Umbilical cord (tissue), 2 donors: ENCODE measurements around the gene ZAR1L. TPM values are rescaled to one million over a fixed set of nuclear protein-coding genes. Genes with fewer than 3 reads are reported as not detected.

Experiments used
- DNase-seq: peaks from one replicate; pipeline ENCODE4 v3.0.0-alpha.2; 2015; ENCODE audit warnings: low spot score
- total RNA-seq: library from RNA; depleted of rRNA; stranded (reverse); fragments of >200 nt; gene quantifications from one replicate; pipeline ENCODE4 v1.2.3, GENCODE V29; 2014; ENCODE audit warnings: low replicate concordance; ENCODE audit not compliant: insufficient read depth

The ZAR1L gene
- total RNA-seq, 1 donor from 2014 or later: not detected

DNA sequence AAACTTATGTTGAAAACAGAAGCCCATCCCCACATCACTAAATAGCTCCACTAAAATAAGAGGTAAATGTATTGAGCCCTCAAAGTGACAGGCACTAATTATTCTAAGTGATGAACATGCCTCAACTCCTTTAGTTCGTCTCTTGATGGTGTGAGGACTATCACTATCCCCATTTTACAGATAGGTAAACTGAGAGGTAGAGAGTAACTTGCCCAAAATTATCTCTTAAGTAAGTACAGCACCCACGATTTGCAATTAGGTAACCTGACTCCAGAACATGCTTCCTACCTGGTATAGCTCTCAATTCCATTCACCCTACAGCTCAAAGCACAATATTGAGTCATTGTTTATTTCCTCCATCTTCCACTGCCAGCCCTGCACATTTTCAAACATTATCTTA, 12.7 kb downstream of the ZAR1L start:
- no peak for DNase-seq

DNA sequence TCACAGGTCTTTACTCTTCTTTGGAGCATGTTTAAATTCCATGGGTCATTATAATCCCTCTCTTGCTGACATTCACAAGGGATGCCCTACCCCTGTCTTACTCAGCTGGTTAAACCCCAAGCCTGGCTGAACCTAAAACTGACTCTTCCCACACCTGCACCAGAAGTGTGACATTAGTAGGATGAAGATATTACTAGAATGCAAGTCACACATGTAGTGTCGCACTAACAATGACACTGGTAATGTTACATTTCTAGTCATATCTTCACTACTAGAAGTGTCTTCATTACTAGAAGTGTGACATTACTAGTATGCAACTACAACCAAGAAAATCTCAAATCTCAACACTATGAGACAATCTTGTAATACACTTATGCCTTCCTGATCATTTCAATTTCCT, 14.2 kb downstream of the ZAR1L start:
- DNase-seq: no peak

DNA sequence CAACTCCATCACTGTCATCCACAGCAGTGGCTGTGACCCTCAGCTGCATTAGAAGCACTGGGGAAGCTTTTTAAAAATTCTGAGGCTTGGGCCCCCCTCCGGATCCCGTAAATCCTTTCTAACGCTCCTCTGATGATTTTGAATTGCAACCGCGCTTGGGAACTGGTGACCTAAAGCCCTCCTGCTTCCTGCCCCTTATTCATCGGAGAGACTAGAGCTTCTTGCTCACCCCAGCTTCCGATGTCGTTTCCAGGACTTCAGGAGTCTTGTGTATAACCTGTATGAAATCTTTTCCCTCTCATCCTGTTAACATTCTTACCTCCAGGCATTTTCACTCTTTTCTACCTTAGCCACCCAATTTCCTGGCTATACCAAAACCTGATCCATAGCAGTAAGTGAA, 14.8 kb downstream of the ZAR1L start:
- no peak for DNase-seq

DNA sequence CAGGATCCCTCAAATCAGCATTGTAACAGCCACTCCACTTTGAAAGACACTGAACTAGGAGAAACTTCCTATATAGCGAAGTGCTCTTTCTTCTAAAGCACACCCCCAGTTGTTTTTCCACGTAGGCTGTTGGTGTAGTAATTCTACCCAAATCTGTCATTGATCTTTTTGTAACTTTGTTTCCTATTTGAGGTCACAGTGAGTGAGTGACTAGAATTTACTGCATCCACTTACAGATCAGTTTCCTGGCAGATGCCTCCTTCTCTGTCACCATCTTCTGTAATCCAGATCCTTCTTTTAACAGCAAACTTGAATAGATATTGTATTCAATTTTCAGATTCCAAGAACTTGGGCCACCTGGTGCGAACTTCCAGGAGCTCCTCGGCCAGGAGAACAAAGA, 15.3 kb downstream of the ZAR1L start:
- DNase-seq: no peak

DNA sequence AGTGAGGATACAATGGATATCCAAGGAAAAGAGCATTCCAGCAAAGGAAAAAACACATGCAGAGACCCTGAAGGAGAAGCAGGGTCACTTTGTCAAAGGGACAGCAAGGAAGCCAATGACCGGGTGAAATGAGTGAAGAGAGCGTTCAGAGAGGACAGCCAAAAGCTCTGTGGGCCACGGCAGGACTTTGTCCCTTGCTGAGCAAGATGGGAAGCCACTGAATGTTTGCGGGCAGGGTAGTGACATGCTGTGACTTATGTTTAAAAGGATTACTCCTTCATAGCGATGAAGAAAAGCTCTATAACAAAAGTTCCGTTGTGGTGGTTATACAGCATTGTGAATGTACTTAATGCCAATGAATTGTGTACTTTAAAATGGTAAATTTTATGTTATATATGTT, 16.5 kb downstream of the ZAR1L start:
- no peak for DNase-seq

DNA sequence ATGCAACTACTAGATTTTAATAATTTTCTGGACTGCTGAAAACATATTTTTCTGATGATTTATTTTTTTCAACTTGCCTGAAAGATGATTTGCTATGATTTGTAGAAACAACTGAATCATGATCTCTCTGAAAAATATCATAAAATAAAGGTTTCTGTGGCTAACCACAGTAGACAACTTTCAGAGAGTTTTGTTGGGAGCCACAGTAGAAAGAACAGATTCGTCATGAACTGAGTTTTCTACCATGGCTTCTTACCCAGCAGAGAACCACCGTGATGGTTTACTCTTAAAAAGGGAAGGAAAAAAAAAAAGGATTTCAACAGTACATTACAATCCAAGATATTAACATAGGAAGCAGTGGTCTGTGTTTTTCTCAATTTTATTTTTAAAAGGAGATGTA, 18.0 kb downstream of the ZAR1L start:
- no peak for DNase-seq

DNA sequence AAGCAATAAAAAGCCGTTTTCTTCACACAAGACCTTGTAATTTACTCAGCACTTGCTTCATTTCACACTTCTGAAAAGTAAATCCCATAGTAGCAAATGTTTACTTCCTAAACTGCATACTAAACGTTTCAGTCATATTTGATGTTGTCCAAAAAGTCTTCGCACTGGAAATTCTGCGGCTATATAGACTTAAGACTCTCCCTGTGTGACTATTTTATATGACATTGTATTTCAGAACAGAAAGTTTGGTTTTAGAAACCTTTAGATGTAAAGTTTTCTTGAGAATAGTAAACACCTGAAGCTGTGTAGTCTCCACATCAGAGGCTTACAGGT, 29.6 kb downstream of the ZAR1L start:
- DNase-seq: no peak

DNA sequence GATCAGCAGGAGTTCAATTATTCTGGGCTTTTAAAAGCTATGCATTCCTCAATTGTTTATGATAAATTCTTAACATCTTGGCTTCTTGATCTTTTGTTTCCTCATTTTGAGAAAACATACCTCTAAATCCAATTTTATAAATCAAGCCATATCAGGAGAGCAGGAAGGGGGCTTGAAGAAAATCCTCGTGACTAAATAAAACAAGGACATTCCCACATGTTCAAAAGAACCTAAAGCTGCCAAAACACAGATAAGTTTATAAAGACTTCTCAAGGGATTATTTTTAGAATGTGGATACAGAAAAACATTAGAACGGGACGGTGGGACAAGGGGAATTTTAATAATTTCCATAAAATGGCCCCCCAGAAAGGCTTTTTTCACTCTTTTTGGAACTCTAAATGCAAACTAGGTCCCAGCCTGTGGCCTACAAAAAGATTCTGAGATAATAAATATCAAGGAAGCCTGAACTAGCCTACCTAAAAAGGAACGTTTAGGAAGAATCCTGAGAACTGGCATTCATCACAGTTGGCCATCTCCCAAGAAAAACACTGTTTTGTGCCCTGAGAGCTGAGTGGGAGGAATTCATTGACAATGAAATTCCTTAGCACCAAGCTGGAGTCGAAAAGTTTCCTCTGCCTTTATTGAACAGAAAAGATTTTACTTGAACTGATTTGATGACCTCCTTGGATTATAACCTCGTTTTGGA, 30.1 kb downstream of the ZAR1L start:
- peak; percentile 73 for DNase-seq

DNA sequence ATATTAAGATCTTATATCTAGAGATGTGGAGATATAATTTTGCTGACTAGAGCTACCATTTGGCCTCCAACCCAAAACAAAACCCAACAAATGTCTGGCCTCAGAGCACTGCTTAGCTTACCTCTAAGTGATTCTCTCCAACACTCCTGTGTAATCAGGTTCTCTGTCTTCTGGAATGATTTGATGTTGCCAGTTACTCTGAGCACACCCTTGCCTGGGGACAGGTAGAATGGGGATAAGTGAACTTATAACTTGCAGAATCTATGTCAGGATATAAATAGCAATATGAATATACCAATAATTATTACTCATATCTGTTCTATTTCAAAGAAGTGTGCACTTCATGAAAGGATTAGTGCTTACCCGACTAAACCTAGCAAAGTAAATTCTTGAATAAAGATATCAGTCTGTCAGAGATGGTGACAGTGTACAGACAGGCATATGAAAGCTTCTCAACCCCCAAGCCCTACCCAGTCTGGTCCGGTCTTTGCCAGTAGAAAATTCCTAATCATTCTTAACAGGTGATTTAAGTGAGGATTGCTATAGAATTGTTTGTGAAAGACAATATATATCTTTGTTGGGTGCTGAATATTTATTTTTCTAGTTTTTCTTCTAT, 33.0 kb downstream of the ZAR1L start:
- DNase-seq: no peak

DNA sequence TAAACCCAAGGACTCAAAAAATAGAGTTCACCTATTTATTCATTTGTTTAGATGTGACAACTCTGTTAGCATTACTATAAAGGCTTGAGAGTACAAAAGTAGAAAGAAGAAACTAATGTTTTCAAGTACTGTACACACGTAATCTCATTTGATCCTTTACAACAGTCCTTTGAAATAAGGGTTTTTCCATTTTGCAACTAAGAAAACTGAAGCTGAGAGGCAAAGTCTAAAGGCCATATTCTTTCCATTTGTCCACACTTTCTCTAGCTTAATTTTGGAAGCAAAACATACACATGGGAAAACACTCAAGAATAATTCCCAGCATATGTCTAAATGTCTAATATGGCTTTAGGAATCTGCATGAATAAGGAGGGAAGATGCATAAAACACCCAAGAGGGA, 34.1 kb downstream of the ZAR1L start:
- DNase-seq: peak; percentile 59

DNA sequence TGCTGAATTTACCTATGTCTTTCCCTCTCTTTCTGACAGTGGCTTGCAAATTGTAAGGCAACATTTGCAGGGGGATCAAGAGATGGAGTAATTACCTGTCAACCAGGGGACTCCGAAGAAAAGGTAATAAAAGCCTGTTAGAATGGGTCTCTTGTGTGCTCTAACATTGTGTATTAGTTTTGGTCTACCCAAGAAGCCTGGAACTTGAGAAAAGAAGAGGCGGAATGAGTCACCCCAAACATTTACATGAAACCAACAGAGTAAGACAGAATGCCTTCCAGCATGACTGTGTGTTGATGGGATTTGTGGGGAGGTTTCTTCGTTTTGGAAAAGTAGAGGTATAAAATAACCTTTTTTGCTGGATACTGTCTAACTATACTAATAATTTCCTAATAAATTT, 36.7 kb downstream of the ZAR1L start:
- DNase-seq: no peak

DNA sequence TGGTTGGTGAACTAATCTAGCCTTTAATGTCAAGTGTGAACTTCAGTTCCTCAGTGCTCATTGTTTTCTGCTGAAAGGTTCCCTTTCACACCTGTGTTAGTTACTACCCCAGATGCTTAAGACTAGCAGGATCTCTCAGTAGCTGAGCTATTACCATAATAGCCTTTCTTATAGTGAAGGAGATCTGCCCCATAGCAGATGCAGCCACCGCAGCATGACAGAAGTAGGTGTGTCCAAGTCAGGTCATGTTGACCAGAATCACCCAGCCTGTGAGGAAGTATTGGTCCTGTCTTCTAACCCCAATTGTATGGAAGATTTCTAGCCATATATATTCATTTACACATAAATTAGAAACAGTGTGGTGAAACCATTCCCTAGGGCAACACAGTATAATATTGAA, 37.3 kb downstream of the ZAR1L start:
- no peak for DNase-seq

DNA sequence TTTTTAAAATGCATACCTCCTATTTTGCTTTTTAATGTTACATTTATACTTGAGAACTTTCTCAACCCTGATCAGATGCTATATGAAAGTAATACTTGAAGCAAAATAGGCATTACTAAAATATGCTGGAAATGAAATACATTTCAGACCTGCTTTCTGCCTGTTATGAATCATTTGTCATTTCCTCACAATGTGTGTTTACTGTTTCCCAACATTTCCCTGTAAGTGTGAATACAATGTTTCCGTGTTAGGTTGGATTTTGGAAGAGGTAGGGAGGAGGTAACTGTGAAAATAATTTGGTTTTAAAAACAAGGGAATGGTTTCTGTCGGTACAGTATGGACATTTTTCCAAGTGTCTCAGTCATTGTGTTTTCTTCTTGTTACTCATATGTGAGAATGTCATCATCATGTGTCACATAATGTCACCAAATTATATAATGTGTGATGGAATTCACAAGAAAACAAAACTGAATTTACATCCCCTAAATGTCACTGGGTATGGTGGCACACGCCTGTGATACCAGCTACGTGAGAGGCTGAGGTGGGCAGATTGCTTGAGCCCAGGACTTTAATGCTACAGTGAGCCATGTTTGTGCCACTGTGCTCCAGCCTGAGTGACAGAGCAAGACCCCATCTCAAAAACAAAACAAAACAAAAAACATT, 43.0 kb downstream of the ZAR1L start:
- DNase-seq: no peak

DNA sequence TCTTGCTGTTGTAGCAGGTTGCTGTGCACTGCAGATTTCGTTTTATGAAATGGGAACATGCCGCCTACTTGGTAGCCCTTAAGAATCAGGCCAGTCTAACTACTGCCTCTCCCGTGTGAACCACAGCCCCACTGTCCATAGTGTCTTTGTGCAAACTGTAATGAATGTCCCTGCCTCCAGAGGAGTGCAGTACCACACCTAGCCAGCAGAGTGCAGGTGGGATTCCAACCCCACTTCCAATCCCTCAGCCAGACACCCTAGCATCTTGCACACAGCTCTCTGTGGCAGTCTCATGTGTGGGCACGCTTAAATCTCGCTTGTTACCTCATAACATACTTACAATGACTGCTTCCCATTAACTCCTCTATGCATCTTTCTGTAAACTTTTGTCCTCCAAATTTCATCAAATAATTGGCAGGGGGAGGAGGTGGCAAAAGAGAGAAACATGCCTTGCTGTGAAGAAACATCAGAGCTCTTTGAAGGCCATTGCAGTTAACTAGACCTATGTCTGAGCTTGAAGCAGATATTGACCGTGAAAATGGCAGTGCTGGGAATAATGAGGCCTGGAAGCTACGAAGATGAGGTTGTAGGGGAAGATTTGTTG, 47.2 kb downstream of the ZAR1L start:
- DNase-seq: no peak

DNA sequence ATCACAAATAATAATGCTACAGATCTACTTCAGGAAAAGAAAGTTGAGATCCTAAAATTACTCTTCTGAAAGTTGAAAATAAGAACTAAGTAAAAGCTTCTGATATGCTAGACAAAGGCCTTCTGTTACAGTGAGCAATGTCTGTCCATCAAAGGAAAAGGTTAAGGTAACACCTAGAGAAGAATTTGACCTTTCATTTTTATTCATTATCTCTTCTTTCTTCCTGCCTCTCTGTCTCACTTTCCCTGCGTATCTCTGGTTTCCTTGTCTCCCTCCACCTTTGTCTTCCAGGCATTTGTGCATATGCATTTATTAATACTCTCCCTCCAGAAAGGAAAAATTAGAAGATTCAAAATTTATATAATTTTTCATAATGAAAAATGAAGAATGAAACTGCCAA, 49.0 kb downstream of the ZAR1L start:
- DNase-seq: no peak

DNA sequence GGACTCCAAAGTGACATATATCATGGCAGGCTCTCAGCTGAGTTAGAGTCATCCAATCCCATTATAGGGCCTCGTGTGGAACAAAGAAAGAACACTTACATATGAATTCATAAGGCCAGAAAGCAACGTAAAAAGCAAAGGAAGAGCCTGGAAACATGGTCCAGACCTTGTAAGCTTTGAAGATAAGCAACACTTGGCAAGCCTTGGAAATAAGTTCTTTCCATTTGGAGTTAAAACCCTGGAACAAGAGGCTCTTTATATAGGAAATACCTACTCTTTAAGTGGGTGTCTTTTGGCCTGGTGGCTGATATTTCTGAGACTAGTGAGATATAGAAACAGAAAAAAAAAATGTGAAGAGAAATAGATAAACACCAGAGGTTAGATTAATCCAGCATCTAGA, 49.4 kb downstream of the ZAR1L start:
- peak; percentile 78 for DNase-seq

DNA sequence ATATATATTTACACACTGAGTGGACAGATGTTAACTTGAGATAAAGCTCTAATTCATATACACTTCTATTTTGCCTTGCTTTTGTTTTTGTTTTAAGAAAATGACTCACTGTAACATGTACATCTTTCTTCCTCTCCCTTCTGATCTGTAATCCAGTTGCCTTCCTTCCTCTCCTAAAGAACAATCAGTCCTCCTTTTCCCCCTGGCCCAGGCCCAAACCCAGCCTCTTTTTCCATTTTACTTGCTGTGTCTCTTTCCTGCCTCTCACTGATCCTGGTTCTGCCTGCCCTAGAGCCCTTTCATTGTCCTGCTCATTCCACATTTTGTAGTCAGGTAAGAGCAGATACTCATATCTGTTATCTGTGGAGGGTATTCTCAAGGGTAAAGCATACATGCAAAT, 50.8 kb downstream of the ZAR1L start:
- peak; percentile 52 for DNase-seq

DNA sequence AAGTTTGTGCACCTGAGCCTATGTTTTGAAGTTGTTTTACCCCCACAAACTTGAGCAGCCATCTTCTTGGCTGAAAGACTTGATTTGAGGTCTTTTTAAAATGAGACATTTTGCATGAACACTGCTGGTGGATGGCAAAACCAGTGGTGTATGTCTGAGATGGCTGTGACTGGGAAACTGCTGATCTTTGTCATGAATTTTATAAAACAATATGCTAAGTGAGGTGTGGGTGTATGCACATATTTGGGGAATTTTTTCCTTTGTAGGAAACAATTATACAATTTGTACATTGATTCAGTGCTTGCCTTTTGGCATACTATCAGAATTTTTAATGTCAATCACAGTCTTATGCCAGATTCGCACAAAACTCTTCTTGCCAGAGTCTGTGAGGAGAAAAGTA, 52.5 kb downstream of the ZAR1L start:
- no peak for DNase-seq

DNA sequence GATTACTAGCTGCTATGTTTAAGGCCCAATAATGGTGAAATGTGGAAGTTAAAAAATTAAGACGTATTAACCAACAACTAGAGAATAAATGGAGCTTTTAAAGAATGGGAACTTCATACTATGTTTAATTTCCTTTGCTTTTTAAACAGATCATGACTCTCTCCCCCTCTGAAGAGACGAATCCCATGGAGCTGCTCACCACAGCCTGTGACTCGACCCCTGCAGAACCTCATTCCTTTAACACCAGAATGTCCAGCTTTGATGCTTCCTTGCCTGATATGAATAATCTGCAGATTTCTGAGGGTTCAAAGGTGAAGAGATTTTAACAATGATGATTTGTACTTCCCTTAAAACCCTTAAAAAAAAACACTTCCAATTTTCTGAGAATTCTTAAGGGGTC, 53.0 kb downstream of the ZAR1L start:
- DNase-seq: no peak

DNA sequence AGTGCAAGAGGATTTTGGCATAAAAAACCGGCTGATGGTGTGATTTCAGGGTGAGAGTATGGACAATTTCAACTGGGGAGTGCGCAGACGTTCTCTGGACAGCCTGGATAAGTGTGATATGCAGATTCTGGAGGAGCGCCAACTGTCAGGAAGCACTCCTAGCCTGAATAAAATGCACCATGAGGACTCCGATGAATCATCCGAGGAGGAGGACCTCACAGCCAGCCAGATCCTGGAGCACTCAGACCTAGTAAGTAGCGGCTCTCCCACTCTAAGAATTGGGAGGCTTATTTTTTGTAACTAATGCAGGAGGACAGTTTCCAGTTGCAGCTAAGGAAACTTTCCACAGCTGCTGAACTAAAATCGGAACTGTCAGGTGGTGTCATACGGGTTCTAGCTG, 53.6 kb downstream of the ZAR1L start:
- peak; percentile 97 for DNase-seq

DNA sequence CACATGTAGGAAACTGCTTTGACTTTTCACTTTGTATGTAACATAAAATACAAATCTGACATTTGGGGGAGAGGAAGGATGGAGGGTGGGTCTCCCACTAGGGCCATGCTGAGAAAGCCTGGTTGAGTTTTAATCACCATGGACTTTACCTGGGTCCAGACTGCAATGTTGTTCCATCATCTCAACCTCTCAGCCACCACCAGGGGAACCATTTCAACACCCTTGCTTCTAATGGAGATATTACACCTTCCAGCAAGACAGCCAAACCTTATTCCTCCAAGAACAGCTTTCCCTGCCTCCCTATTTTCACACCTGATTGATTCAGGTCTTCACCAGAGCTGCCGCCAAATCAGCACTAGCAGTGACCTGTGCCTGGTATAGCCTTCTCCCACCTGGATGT, 56.0 kb downstream of the ZAR1L start:
- DNase-seq: no peak

DNA sequence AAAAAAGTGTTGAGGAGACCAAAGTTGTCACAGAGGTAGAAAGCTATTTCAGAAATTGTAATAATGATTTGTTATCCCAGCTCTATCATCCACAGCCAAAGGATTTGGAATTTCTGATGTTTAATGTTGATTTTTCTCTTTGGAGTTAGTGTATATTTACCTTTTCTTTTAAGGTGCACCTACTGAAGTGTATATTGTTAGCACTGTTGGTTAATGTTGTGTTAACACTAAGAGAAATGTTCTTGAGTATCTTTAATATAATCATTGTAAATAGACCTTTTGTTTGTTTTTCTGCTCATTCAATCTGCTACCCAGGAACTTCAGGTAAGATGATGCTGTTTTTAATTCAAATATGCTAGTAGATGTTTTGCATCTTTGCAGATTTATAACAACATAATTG, 57.5 kb downstream of the ZAR1L start:
- no peak for DNase-seq

DNA sequence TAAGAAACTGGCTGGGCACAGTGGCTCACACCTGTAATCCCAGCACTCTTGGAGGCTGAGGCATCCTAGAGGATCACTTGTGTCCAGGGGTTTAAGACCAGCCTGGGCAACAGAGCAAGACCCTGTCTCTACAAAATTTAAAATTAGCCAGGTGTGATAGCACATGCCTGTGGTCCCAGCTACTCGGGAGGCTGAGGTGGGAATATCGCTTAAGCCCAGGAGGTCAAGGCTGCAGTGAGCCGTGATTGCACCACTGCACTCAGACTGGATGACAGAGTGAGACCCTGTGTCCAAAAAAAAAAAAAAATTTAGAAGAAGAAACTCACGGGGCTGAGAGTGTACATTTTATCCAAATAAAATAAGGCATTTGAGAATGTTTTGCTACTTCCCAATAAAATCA, 58.9 kb downstream of the ZAR1L start:
- DNase-seq: no peak
